ENCODE measurements around the gene MYH1. TPM values are rescaled to one million over a fixed set of nuclear protein-coding genes. Genes with fewer than 3 reads are reported as not detected.

MYH1 gene
- polyA plus RNA-seq, 3 donors, result not detected

- Histone ChIP-seq H3K27me3 (ENCODE audit: control insufficient read depth in 2 of 2, insufficient read depth in 2 of 2, low read length in 2 of 2) (no peaks in the 10 kb centered on the region), H3K36me3 (replicated peaks in 1 of 2; ENCODE audit: control insufficient read depth in 1 of 2, insufficient read depth in 2 of 2, low read length in 2 of 2) (no peaks in the 10 kb centered on the region), H3K4me1 (ENCODE audit: control insufficient read depth in 1 of 2, insufficient read depth in 2 of 2, low read length in 2 of 2) (no peaks in the 10 kb centered on the region), H3K4me3 (replicated peaks in 1 of 3; ENCODE audit: low read depth in 2 of 3, low read length in 3 of 3) (no peak overlapping the region), H3K79me2 (ENCODE audit: insufficient read depth, low read length) (no peaks in the 10 kb centered on the region), H2AFZ (ENCODE audit: insufficient read depth, low read depth, low read length, poor library complexity, severe bottlenecking) (no peak overlapping the region), H4K20me1 (ENCODE audit: insufficient read depth, low read length) (no peaks in the 10 kb centered on the region), H3K4me2 (replicated peaks; ENCODE audit: extremely low read depth, low read length, poor library complexity, severe bottlenecking) (no peak overlapping the region), H3K27ac (ENCODE audit: low read depth in 1 of 2, low read length in 2 of 2) (no peak overlapping the region), H3K9me3 (replicated peaks in 1 of 2; ENCODE audit: control insufficient read depth in 1 of 2, insufficient read depth in 1 of 2, low read length in 2 of 2) (no peaks in the 10 kb centered on the region), H3K9ac (ENCODE audit: insufficient read depth, low read length, poor library complexity, severe bottlenecking) (no peak overlapping the region)
- intact Hi-C loops (cut with micrococcal nuclease), result no loop called here
- Mint-ChIP-seq H3K36me3 (no peaks in the 10 kb centered on the region), H3K9me3 (peaks cover 0 to 5% (median 2%) of the 10 kb centered on the region in 7 donors), H3K4me1 (no peaks in the 10 kb centered on the region), H3K27ac (no peak overlapping the region), H3K27me3 (ENCODE audit: low read depth in 3 of 3) (peaks cover 0 to 3% (median 0%) of the 10 kb centered on the region in 3 donors), H3K4me3 (no peak overlapping the region)
- DNase-seq, result no peak
- TF ChIP-seq CTCF (IDR thresholded peaks at IDR 0.05), result no peak
- WGBS (ENCODE audit: insufficient coverage), result no CpG with 5 or more reads among the region's 3 CpGs
Measured at GRCh38 chr17:10499950-10500349, 18.4 kb downstream of the MYH1 start.

GRCh38 chr17:10492004-10492403 lies 26.3 kb downstream of the MYH1 start:
- H3K79me2 ChIP-seq (ENCODE audit: insufficient read depth, low read length), result no peaks in the 10 kb centered on the region
- Mint-ChIP-seq H3K36me3 (no peaks in the 10 kb centered on the region), H3K9me3 (peaks cover 12 to 36% (median 16%) of the 10 kb centered on the region in 7 donors), H3K4me3 (no peak overlapping the region), H3K4me1 (no peaks in the 10 kb centered on the region), H3K27me3 (ENCODE audit: low read depth in 3 of 3) (peaks cover 0 to 4% (median 4%) of the 10 kb centered on the region in 3 donors), H3K27ac (no peak overlapping the region)
- H2AFZ ChIP-seq (ENCODE audit: insufficient read depth, low read depth, low read length, poor library complexity, severe bottlenecking), result no peak overlapping the region
- TF ChIP-seq CTCF (IDR thresholded peaks at IDR 0.05), result no peak
- no peaks in the 10 kb centered on the region for H4K20me1 ChIP-seq (ENCODE audit: insufficient read depth, low read length)
- no peaks in the 10 kb centered on the region for H3K4me1 ChIP-seq (ENCODE audit: control insufficient read depth in 1 of 2, insufficient read depth in 2 of 2, low read length in 2 of 2)
- DNase-seq, result no peak
- no CpG with 5 or more reads among the region's 2 CpGs for WGBS (ENCODE audit: insufficient coverage)
- H3K9ac ChIP-seq (ENCODE audit: insufficient read depth, low read length, poor library complexity, severe bottlenecking), result no peak overlapping the region
- intact Hi-C loops (cut with micrococcal nuclease), result no loop called here
- no peak overlapping the region for H3K4me2 ChIP-seq (replicated peaks; ENCODE audit: extremely low read depth, low read length, poor library complexity, severe bottlenecking)
- no peaks in the 10 kb centered on the region for H3K27me3 ChIP-seq (ENCODE audit: control insufficient read depth in 2 of 2, insufficient read depth in 2 of 2, low read length in 2 of 2)
- no peak overlapping the region for H3K27ac ChIP-seq (ENCODE audit: low read depth in 1 of 2, low read length in 2 of 2)
- H3K9me3 ChIP-seq (replicated peaks in 1 of 2; ENCODE audit: control insufficient read depth in 1 of 2, insufficient read depth in 1 of 2, low read length in 2 of 2), result peaks cover 4 to 11% of the 10 kb centered on the region in 2 donors
- H3K4me3 ChIP-seq (replicated peaks in 1 of 3; ENCODE audit: low read depth in 2 of 3, low read length in 3 of 3), result no peak overlapping the region
- no peaks in the 10 kb centered on the region for H3K36me3 ChIP-seq (replicated peaks in 1 of 2; ENCODE audit: control insufficient read depth in 1 of 2, insufficient read depth in 2 of 2, low read length in 2 of 2)

All from CD14-positive monocyte (primary cell).